Measurements from ENCODE around the gene PCMT1. TPM values are rescaled to one million over a fixed set of nuclear protein-coding genes. Genes with fewer than 3 reads are reported as not detected.
A peak's percentile ranks its signal among the peaks of the same experiment; 100 is the strongest.

PCMT1 gene
- total RNA-seq, 4 donors from 2014 or later = 62.2 to 133 (median 77.9) TPM

DNA sequence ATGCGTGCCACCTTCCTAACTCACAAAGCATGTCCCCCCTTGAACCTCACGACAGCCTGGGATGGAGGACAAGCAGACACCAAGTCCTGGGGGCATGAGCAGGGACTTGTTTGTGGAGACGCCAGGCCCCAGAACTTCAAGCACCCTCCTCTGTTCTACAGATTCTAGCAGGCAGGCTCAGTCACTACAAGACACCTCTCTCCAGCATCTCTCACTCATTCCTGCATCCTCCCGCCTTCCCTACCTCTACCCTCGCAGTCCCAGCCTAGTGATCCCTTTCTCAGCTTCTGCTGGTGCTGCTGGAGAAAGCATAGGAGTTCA lies 110.9 kb downstream of the PCMT1 start:
- no peak for TF ChIP-seq POLR2A (IDR thresholded peaks at IDR 0.05)
- TF ChIP-seq, protein P1, sequence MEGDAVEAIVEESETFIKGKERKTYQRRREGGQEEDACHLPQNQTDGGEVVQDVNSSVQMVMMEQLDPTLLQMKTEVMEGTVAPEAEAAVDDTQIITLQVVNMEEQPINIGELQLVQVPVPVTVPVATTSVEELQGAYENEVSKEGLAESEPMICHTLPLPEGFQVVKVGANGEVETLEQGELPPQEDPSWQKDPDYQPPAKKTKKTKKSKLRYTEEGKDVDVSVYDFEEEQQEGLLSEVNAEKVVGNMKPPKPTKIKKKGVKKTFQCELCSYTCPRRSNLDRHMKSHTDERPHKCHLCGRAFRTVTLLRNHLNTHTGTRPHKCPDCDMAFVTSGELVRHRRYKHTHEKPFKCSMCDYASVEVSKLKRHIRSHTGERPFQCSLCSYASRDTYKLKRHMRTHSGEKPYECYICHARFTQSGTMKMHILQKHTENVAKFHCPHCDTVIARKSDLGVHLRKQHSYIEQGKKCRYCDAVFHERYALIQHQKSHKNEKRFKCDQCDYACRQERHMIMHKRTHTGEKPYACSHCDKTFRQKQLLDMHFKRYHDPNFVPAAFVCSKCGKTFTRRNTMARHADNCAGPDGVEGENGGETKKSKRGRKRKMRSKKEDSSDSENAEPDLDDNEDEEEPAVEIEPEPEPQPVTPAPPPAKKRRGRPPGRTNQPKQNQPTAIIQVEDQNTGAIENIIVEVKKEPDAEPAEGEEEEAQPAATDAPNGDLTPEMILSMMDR (IDR thresholded peaks at IDR 0.05) = no peak
- DNase-seq = no peak
- peaks cover 26 to 37% of the 10 kb centered on the region in 2 donors for H3K4me1 ChIP-seq
- no peak overlapping the region for H3K4me3 ChIP-seq (replicated peaks in 1 of 3)
- intact Hi-C loops (cut with DNase I) = loop anchor here (10.0 kb wide), 1 partner anchor 296 kb away; the partner anchor contains the start of gene GINM1
- H3K36me3 ChIP-seq = no peaks in the 10 kb centered on the region
- H3K27ac ChIP-seq = peak overlapping the region in 2 of 3 donors; percentile 79 to 98
- H3K27me3 ChIP-seq = no peaks in the 10 kb centered on the region
- 93 to 97% methylated on average over 5 of the region's 5 CpGs for WGBS, 2 donors
- H3K9me3 ChIP-seq = no peaks in the 10 kb centered on the region

Other genes with a start within 250 kb of the PCMT1 start
- 10 to 100 TPM; 42.4 to 57.2 (median 48.4) TPM for gene PPIL4, start 203.7 kb upstream of the PCMT1 start, total RNA-seq
- 100 to 1,000 TPM in 1 of 4 donors, 10 to 100 TPM in 3; 77.3 to 101 (median 86.8) TPM for gene GINM1, start 183.4 kb upstream of the PCMT1 start, total RNA-seq
- 10 to 100 TPM; 17.8 to 21.6 (median 18.4) TPM for gene KATNA1, start 101.0 kb upstream of the PCMT1 start, total RNA-seq
- 10 to 100 TPM; 25.7 to 32.2 (median 30.0) TPM for gene LATS1, start 31.6 kb upstream of the PCMT1 start, total RNA-seq
- gene NUP43, start 3.2 kb upstream of the PCMT1 start, total RNA-seq = 100 to 1,000 TPM in 1 of 4 donors, 10 to 100 TPM in 3; 31.1 to 112 (median 53.7) TPM
- 10 to 100 TPM; 39.4 to 76.8 (median 57.2) TPM for gene LRP11, start 114.6 kb downstream of the PCMT1 start, total RNA-seq
- gene RAET1E, start 148.4 kb downstream of the PCMT1 start, total RNA-seq = 1 to 10 TPM in 1 of 4 donors, not detected in 3; 1.7 TPM
- 1 to 10 TPM in 2 of 4 donors, under 1 TPM in 1, not detected in 1; 0.59 to 2.0 (median 1.6) TPM for gene RAET1G, start 173.4 kb downstream of the PCMT1 start, total RNA-seq
- gene ULBP2, start 192.3 kb downstream of the PCMT1 start, total RNA-seq = 1 to 10 TPM in 1 of 4 donors, under 1 TPM in 1, not detected in 2; 0.78 to 1.5 TPM
- under 1 TPM in 2 of 4 donors, not detected in 2; 0.33 to 0.46 TPM for gene ULBP1, start 214.2 kb downstream of the PCMT1 start, total RNA-seq

Data from thyroid gland (tissue), 4 donors.